HepG2 (cell line): ENCODE measurements around the gene DNAL4. TPM values are rescaled to one million over a fixed set of nuclear protein-coding genes. Genes with fewer than 3 reads are reported as not detected.

ENCODE experiments used
- ATAC-seq: fragments of 200-7000 bp; cut with Tn5 transposase; 3 replicates; pipeline ENCODE4 v1.9.1; 2020; ENCODE audit warnings: mild to moderate bottlenecking, moderate library complexity
- BruUV-seq: library from RNA; stranded (reverse); fragments of 400-500 nt; replicated peaks from 2 replicates; lab custom pipeline; 2021; lab: Mats Ljungman, UMichigan
- CTCF ChIA-PET: fragments of 300-600 bp; formaldehyde crosslinking; extraction: SDS; loops from one replicate; lab custom pipeline; 2021; ENCODE audit warnings: low total read pairs, inconsistent platforms, low intra/inter-chr PET ratio; lab: Yijun Ruan, JAX
- POLR2A ChIA-PET: fragments of 350-600 bp; sonication (Branson Sonifier 250); formaldehyde crosslinking; loops from one replicate; lab custom pipeline; 2020; ENCODE audit warnings: antibody characterized with exemption, inconsistent platforms; lab: Yijun Ruan, JAX
- DNase-seq: peaks from one replicate; pipeline ENCODE4 v3.0.0-alpha.2; 2015; ENCODE audit warnings: low spot score
- FAIRE-seq: peaks from 3 replicates; lab custom pipeline; 2011; peaks lifted over from hg19 to GRCh38; lab: Jason Lieb, UNC
- H2AFZ ChIP-seq: one replicate; pipeline ENCODE4 v1.6.1; 2011; ENCODE audit warnings: low read length, inconsistent platforms
- H3K27ac ChIP-seq: fragments of 300-600 bp; 3 replicates; pipeline ENCODE4 v1.8.0; 2011; ENCODE audit warnings: mixed run types, mild to moderate bottlenecking, mixed read lengths, low read length, inconsistent platforms; ENCODE audit not compliant: insufficient read depth; ENCODE audit errors: extremely low read length
- H3K27me3 ChIP-seq, 2 experiments: fragments of 200-600 bp in 1 of 2; 2 replicates in 1 of 2; 3 replicates in 1 of 2; pipeline versions ENCODE4 v1.6.0 to v1.8.0; 2011; ENCODE audit warnings: low read length in 2 of 2, mild to moderate bottlenecking in 2 of 2, moderate library complexity in 2 of 2, inconsistent platforms in 1 of 2; ENCODE audit not compliant: insufficient read depth in 2 of 2, control insufficient read depth in 1 of 2
- H3K36me3 ChIP-seq, 2 experiments: fragments of 200-600 bp in 1 of 2; replicated peaks in 1 of 2; 2 replicates in 1 of 2; 3 replicates in 1 of 2; pipeline versions ENCODE4 v1.5.1 to v1.8.0; 2011; ENCODE audit warnings: low read length in 2 of 2, inconsistent platforms in 1 of 2; ENCODE audit not compliant: insufficient read depth in 2 of 2, control insufficient read depth in 1 of 2
- H3K4me1 ChIP-seq: 2 replicates; pipeline ENCODE4 v1.5.1; 2012; ENCODE audit warnings: low read length, inconsistent platforms; ENCODE audit not compliant: insufficient read depth
- H3K4me2 ChIP-seq: 2 replicates; pipeline ENCODE4 v1.6.0; 2011; ENCODE audit warnings: low read depth, low read length, inconsistent platforms
- H3K4me3 ChIP-seq, 3 experiments: fragments of 200-600 bp in 1 of 3; sonication (generic), shearing (Covaris generic) in 1 of 3; replicated peaks in 1 of 3; 2 replicates each; pipeline ENCODE4 v1.5.1; 2011 to 2016; ENCODE audit warnings: low read length in 3 of 3, inconsistent platforms in 2 of 3, low read depth in 2 of 3, mild to moderate bottlenecking in 2 of 3, control low read depth in 1 of 3, mixed read lengths in 1 of 3; ENCODE audit not compliant: insufficient read depth in 1 of 3
- H3K79me2 ChIP-seq: one replicate; pipeline ENCODE4 v1.6.1; 2011; ENCODE audit warnings: low read length, inconsistent platforms; ENCODE audit not compliant: insufficient read depth
- H3K9ac ChIP-seq: 2 replicates; pipeline ENCODE4 v1.6.0; 2011; ENCODE audit warnings: mild to moderate bottlenecking, low read depth, low read length, inconsistent platforms; ENCODE audit not compliant: insufficient read depth
- H3K9me3 ChIP-seq: 2 replicates; pipeline ENCODE4 v1.5.1; 2012; ENCODE audit warnings: mild to moderate bottlenecking, low read length
- H4K20me1 ChIP-seq: 2 replicates; pipeline ENCODE4 v1.6.0; 2011; ENCODE audit warnings: inconsistent platforms, mild to moderate bottlenecking, low read length, moderate library complexity; ENCODE audit not compliant: insufficient read depth
- GFI1 ChIP-seq: sonication (generic); formaldehyde crosslinking; IDR thresholded peaks from 2 replicates; pipeline ENCODE4 v1.5.0; 2020; ENCODE audit warnings: missing genetic modification reagents, mild to moderate bottlenecking, borderline replicate concordance
- HOXA9 ChIP-seq: sonication (generic); formaldehyde crosslinking; IDR thresholded peaks from 2 replicates; pipeline ENCODE4 v1.8.1; 2022; ENCODE audit warnings: missing genetic modification reagents, mild to moderate bottlenecking, moderate library complexity, borderline replicate concordance
- IRF2 ChIP-seq: IDR thresholded peaks from 2 replicates; pipeline ENCODE4 v1.6.1; 2018; ENCODE audit warnings: missing genetic modification reagents, missing compliant biosample characterization
- MYPOP ChIP-seq: sonication (generic); formaldehyde crosslinking; IDR thresholded peaks from 2 replicates; pipeline ENCODE4 v1.8.1; 2023; ENCODE audit warnings: mild to moderate bottlenecking, moderate library complexity, missing genetic modification reagents
- RBM39 ChIP-seq: fragments of 200-400 bp; formaldehyde crosslinking; IDR thresholded peaks from one replicate; pipeline ENCODE4 v1.6.1; 2018; ENCODE audit warnings: antibody characterized with exemption, mild to moderate bottlenecking, low read depth, low read length; ENCODE audit not compliant: poor library complexity, severe bottlenecking
- SRF ChIP-seq: IDR thresholded peaks from 2 replicates; pipeline ENCODE4 v1.6.1; 2011; ENCODE audit warnings: mild to moderate bottlenecking, low read depth, low read length, moderate library complexity
- TAF15 ChIP-seq: fragments of 200-400 bp; formaldehyde crosslinking; IDR thresholded peaks from one replicate; pipeline ENCODE4 v1.6.1; 2018; ENCODE audit warnings: mild to moderate bottlenecking, low read depth, low read length; ENCODE audit not compliant: poor library complexity, severe bottlenecking
- ZHX2 ChIP-seq, 2 experiments: sonication (generic) in 1 of 2; formaldehyde crosslinking in 1 of 2; IDR thresholded peaks; 2 replicates each; pipeline versions ENCODE4 v1.6.1 to v1.9.0; 2014 to 2022; ENCODE audit warnings: antibody characterized with exemption in 1 of 2, borderline replicate concordance in 1 of 2, inconsistent platforms in 1 of 2, low read depth in 1 of 2, missing genetic modification reagents in 1 of 2
- ZNF331 ChIP-seq: sonication (generic); formaldehyde crosslinking; IDR thresholded peaks from 2 replicates; pipeline ENCODE4 v1.4.0; 2020; ENCODE audit warnings: missing genetic modification reagents
- ZNF460 ChIP-seq: sonication (generic); formaldehyde crosslinking; IDR thresholded peaks from 2 replicates; pipeline ENCODE4 v1.5.1; 2020; ENCODE audit warnings: missing genetic modification reagents, mild to moderate bottlenecking, borderline replicate concordance
- ZNF503 ChIP-seq: sonication (generic); formaldehyde crosslinking; IDR thresholded peaks from 2 replicates; pipeline ENCODE4 v1.4.0; 2020; ENCODE audit warnings: missing genetic modification reagents
- WGBS: methylation state at CpG from one replicate; pipeline ENCODE4 v1.1.6; 2017; ENCODE audit warnings: low lambda C conversion rate; 5-methylcytosine and 5-hydroxymethylcytosine counted together
- in situ Hi-C: cut with HindIII; loops from 2 replicates; pipeline ENCODE4 v1.10.0; 2017; ENCODE audit warnings: low pct_unique_long_range_greater_than_20kb; ENCODE audit not compliant: extremely low pct_ligation_motif_present
- intact Hi-C: fragments of 100-400 bp; cut with micrococcal nuclease; formaldehyde crosslinking; loops from one replicate; pipeline ENCODE4 v1.10.0; 2022; ENCODE audit not compliant: unreplicated experiment
- polyA plus RNA-seq, 8 experiments: library from polyadenylated mRNA; depleted of rRNA in 3 of 8; stranded (reverse) in 7 of 8; unstranded in 1 of 8; fragments of >200 nt; fragmentation: Illumina TruSeq in 4 of 8; extraction: Trizol in 4 of 8; gene quantifications; 2 replicates each; pipeline versions ENCODE4 v1.2.1 to v1.2.3, GENCODE V29; 2011 to 2016; ENCODE audit warnings: low read depth in 4 of 8, missing spikeins in 1 of 8, mixed read lengths in 1 of 8; ENCODE audit not compliant: insufficient read depth in 1 of 8
- total RNA-seq, 5 experiments: library from RNA; depleted of rRNA; stranded (reverse); fragments of >200 nt; fragmentation: Illumina TruSeq; extraction: Trizol; gene quantifications; 2 replicates each; pipeline ENCODE4 v1.2.3, GENCODE V29; 2016; ENCODE audit warnings: low read depth in 1 of 5

The DNAL4 gene
- total and polyA plus RNA-seq, 2 of the 13 experiments (the other 11 are each of a cell fraction or from before 2014, with no cell fraction given), result 8.0 to 10.7 TPM

- TF ChIP-seq MYPOP (CRISPR knock-in tag) (no peak), ZNF460 (CRISPR knock-in tag) (no peak)
Observed at GRCh38 chr22:38828616-38829205, 34.8 kb upstream of the DNAL4 start (continued).

GRCh38 chr22:38828191-38828590 is 34.2 kb upstream of the DNAL4 start:
- ChIA-PET CTCF (no interaction called here), POLR2A (no interaction called here)
- Histone ChIP-seq H4K20me1 (no peaks in the 10 kb centered on the region), H3K9ac (no peak overlapping the region), H3K36me3 (no peaks in the 10 kb centered on the region), H3K4me3 (no peak overlapping the region), H3K27ac (no peak overlapping the region), H3K79me2 (no peaks in the 10 kb centered on the region), H3K4me1 (no peaks in the 10 kb centered on the region), H2AFZ (no peak overlapping the region), H3K9me3 (no peaks in the 10 kb centered on the region), H3K27me3 (no peaks in the 10 kb centered on the region), H3K4me2 (no peak overlapping the region)
- ATAC-seq, result no peak
- intact Hi-C loops, result no loop called here
- TF ChIP-seq TAF15 (no peak), GFI1 (no peak), ZNF331 (CRISPR knock-in tag) (no peak), HOXA9 (CRISPR knock-in tag) (no peak), ZNF503 (no peak), ZHX2 (IDR thresholded peaks at IDR 0.05; ENCODE audit: low read depth) (no peak), ZHX2 (CRISPR knock-in tag; IDR thresholded peaks at IDR 0.05; ENCODE audit: borderline replicate concordance) (no peak), RBM39 (no peak), IRF2 (no peak), SRF (no peak)
- no TSS peak for BruUV-seq
- in situ Hi-C loops, result no loop called here
- DNase-seq, result no peak
- no peak for FAIRE-seq
- 88% methylated on average over 10 of the region's 11 CpGs for WGBS
